HG02870 (cell line): ENCODE results near the gene SPDEF.

Experiments
- ATAC-seq: cut with Tn5 transposase; IDR thresholded peaks from one replicate; pipeline ENCODE4 v1.9.1; 2021; ENCODE audit warnings: mild to moderate bottlenecking, moderate library complexity; ENCODE audit not compliant: unreplicated experiment

SPDEF gene

GRCh38 chr6:34583861-34584604 lies 27.9 kb upstream of the SPDEF start:
- no peak for ATAC-seq

GRCh38 chr6:34583461-34583860 lies 27.3 kb upstream of the SPDEF start:
- no peak for ATAC-seq

GRCh38 chr6:34581561-34581920 lies 25.4 kb upstream of the SPDEF start:
- no peak for ATAC-seq

- ATAC-seq = no peak
Observed at GRCh38 chr6:34580707-34581560, 24.8 kb upstream of the SPDEF start.

GRCh38 chr6:34578445-34579262 lies 22.5 kb upstream of the SPDEF start:
- ATAC-seq = no peak

GRCh38 chr6:34576286-34576955 lies 20.3 kb upstream of the SPDEF start:
- no peak for ATAC-seq

- ATAC-seq = no peak
Observed at GRCh38 chr6:34575326-34575725, 19.2 kb upstream of the SPDEF start.

GRCh38 chr6:34574647-34575293 lies 18.6 kb upstream of the SPDEF start:
- ATAC-seq = no peak

- ATAC-seq = no peak
Observed at GRCh38 chr6:34573567-34574183, 17.5 kb upstream of the SPDEF start.

- no peak for ATAC-seq
Observed at GRCh38 chr6:34572585-34572984, 16.5 kb upstream of the SPDEF start.

GRCh38 chr6:34572021-34572420 lies 15.9 kb upstream of the SPDEF start:
- ATAC-seq = no peak

GRCh38 chr6:34571388-34571787 lies 15.3 kb upstream of the SPDEF start:
- ATAC-seq = no peak

GRCh38 chr6:34570066-34570833 lies 14.1 kb upstream of the SPDEF start:
- ATAC-seq = no peak

- ATAC-seq = no peak
Observed at GRCh38 chr6:34569361-34569973, 13.3 kb upstream of the SPDEF start.

- no peak for ATAC-seq
Observed at GRCh38 chr6:34568341-34569201, 12.4 kb upstream of the SPDEF start.

GRCh38 chr6:34566830-34567546 lies 10.9 kb upstream of the SPDEF start:
- no peak for ATAC-seq

- no peak for ATAC-seq
Observed at GRCh38 chr6:34565722-34566137, 9.6 kb upstream of the SPDEF start.
